Brain microvascular endothelial cell (primary cell): ENCODE results near the gene CARMIL1.

Source experiments
- DNase-seq: peaks from one replicate; pipeline ENCODE4 v3.0.0-alpha.2; 2020
- H3K27ac ChIP-seq: fragments of 250-450 bp; sonication (Bioruptor Pico); 2 replicates; pipeline ENCODE4 v1.5.1; 2020; ENCODE audit warnings: mild to moderate bottlenecking, moderate library complexity
- H3K27me3 ChIP-seq: fragments of 250-450 bp; sonication (Bioruptor Pico); replicated peaks from 2 replicates; pipeline ENCODE4 v1.5.1; 2020; ENCODE audit warnings: mild to moderate bottlenecking
- H3K36me3 ChIP-seq: fragments of 250-450 bp; sonication (Bioruptor Pico); replicated peaks from 2 replicates; pipeline ENCODE4 v1.5.1; 2020; ENCODE audit warnings: mild to moderate bottlenecking
- H3K4me3 ChIP-seq: 2 replicates; pipeline ENCODE4 v1.5.1; 2011; ENCODE audit warnings: low read depth, mild to moderate bottlenecking, control low read depth, low read length, moderate library complexity
- in situ Hi-C: cut with HindIII; loops from 2 replicates; pipeline ENCODE4 v1.10.0; 2017; ENCODE audit warnings: low sequenced_read_pairs, low pct_ligation_motif_present
- TF ChIP-seq, protein P1 (sequence below): IDR thresholded peaks from 2 replicates; pipeline ENCODE4 v1.5.1; 2011; ENCODE audit warnings: low read depth, mild to moderate bottlenecking, moderate library complexity, low read length, control low read depth, inconsistent platforms; ENCODE audit errors: missing control alignments

CARMIL1 gene

DNA sequence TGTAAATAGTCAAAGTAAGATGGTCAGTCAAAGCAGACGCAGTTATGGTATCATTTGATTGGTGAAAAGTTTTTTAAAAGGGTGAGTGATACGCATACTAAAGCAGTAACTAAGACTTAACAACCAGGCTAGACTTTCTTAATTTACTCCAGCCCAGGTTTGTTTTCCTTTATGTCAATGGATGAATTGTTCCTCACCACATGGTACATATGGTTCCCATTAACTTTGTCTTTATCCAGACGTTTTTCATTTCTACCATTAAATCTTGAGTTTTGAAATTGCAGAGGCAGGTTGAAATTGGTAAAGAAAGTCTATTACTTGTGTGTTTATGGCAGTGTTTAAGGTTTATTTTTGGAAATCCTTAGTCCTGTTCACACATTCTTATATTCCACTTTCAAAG lies 274.3 kb downstream of the CARMIL1 start:
- no peaks in the 10 kb centered on the region for H3K27me3 ChIP-seq
- TF ChIP-seq, protein P1, sequence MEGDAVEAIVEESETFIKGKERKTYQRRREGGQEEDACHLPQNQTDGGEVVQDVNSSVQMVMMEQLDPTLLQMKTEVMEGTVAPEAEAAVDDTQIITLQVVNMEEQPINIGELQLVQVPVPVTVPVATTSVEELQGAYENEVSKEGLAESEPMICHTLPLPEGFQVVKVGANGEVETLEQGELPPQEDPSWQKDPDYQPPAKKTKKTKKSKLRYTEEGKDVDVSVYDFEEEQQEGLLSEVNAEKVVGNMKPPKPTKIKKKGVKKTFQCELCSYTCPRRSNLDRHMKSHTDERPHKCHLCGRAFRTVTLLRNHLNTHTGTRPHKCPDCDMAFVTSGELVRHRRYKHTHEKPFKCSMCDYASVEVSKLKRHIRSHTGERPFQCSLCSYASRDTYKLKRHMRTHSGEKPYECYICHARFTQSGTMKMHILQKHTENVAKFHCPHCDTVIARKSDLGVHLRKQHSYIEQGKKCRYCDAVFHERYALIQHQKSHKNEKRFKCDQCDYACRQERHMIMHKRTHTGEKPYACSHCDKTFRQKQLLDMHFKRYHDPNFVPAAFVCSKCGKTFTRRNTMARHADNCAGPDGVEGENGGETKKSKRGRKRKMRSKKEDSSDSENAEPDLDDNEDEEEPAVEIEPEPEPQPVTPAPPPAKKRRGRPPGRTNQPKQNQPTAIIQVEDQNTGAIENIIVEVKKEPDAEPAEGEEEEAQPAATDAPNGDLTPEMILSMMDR = no peak
- no peak overlapping the region for H3K27ac ChIP-seq
- H3K36me3 ChIP-seq = no peaks in the 10 kb centered on the region
- no peak for DNase-seq
- H3K4me3 ChIP-seq = no peak overlapping the region
- in situ Hi-C loops = no loop called here

DNA sequence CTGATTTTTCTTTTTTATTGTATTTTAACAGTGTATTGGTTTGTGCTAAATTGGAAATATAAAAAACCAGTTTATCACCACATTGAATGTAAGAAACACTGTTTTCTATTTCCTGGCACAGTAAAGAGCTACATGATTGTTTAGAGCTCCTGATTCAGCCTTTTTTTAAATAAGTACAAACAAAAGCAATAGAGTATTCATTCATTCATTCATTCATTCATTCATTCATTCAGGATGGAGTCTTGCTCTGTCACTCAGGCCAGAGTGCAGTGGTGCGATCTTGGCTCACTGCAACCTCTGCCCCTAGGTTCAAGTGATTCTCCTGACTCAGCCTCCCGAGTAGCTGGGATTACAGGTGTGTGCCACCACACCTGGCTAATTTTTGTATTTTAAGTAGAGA lies 276.0 kb downstream of the CARMIL1 start:
- DNase-seq = no peak
- in situ Hi-C loops = no loop called here
- H3K27ac ChIP-seq = no peak overlapping the region
- no peaks in the 10 kb centered on the region for H3K36me3 ChIP-seq
- H3K4me3 ChIP-seq = no peak overlapping the region
- TF ChIP-seq, protein P1 = no peak
- no peaks in the 10 kb centered on the region for H3K27me3 ChIP-seq

DNA sequence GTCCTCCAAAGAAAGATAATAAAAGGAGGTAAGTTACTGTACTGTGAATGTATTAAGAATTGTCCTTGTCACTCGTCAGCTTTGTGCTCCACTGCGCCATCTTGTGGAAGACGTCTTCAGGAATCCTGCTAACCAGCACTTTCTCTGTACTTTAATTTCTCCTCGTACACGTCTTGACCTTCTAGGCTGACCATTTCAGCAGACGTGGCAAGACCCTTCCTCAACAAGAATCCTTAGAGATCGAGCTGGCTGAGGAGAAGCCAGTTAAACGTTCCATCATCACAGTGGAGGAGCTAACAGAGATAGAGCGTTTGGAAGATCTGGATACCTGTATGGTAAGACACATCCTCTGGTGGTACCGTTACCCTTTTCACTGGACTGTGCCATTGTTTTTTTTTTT lies 277.3 kb downstream of the CARMIL1 start:
- H3K36me3 ChIP-seq = no peaks in the 10 kb centered on the region
- DNase-seq = peak; percentile 77
- TF ChIP-seq, protein P1 = peak; percentile 91
- H3K27ac ChIP-seq = no peak overlapping the region
- in situ Hi-C loops = no loop called here
- no peak overlapping the region for H3K4me3 ChIP-seq
- H3K27me3 ChIP-seq = no peaks in the 10 kb centered on the region

DNA sequence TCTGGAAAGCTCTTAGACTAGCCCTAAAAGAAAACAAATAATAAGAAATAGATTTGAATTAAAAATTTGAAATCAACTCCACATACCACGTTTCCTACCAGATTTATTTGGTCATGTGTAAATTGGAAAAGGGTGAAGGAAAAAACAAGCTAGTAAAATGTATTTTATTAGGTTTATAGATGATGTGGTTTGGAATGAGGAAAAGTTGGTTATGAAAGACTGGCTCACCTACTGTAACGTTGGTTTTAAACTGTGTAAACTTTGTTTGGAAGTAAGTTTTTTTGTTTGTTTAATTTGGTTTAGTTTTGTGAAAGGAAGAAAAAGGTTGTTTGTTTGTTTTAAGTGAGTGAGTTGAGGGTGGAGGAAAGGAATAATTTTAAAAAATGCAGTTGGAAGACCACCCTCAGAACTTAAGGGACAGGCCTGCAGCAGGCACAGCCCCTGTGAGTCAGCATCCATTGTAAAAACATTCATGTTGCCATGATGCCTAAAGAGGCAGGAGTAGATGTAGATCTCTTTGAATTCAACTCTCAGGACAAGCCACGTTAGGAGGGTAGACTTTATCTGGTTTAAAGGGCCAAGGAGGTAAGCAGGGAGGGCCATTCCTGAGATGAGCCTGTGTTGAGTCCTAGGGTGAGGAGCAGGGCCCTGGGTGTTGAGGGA lies 279.1 kb downstream of the CARMIL1 start:
- TF ChIP-seq, protein P1 = no peak
- Histone ChIP-seq H3K36me3 (no peaks in the 10 kb centered on the region), H3K27ac (no peak overlapping the region), H3K4me3 (no peak overlapping the region), H3K27me3 (no peaks in the 10 kb centered on the region)
- no peak for DNase-seq
- in situ Hi-C loops = no loop called here

DNA sequence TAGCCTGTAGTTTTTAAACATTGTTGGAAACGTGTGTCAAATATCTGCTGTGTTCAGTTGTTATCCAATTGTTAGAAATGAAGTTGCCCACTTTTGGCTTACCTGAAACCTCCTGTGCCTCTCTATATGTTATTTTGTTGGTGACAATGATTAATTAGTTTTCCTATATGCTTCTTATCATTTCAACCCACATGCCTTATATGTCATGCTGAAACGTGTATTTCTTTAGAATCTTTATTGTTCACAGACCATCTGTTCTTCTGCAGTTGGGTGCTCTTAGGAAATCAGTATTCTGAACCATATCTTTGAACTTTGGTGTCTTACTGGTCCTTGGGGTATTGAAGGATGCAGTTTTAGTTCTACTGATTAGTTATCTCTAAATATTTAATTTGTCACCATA lies 281.7 kb downstream of the CARMIL1 start:
- in situ Hi-C loops = no loop called here
- no peaks in the 10 kb centered on the region for H3K27me3 ChIP-seq
- no peak for DNase-seq
- TF ChIP-seq, protein P1 = no peak
- no peak overlapping the region for H3K4me3 ChIP-seq
- no peaks in the 10 kb centered on the region for H3K36me3 ChIP-seq
- H3K27ac ChIP-seq = no peak overlapping the region

DNA sequence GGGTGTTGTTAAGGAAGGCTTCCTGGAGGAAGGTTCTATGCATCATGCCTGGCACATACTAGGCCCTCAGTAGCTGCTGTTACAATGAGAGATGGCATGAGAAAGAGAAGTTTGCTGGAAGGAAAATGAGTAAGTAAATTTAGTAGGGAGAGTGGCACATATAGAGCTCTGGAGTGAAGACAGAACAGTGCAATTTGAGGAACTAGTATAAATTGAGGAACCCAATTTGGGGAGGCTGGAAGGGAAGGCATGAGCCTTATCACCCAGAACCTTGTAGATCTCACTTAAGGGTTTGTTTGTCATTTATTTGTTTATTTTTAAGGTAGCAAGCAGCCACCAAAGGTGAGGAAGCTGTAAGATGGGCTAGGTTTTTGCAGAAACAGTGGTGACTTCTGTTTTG lies 285.8 kb downstream of the CARMIL1 start:
- Histone ChIP-seq H3K27ac (no peak overlapping the region), H3K4me3 (no peak overlapping the region), H3K36me3 (no peaks in the 10 kb centered on the region), H3K27me3 (no peaks in the 10 kb centered on the region)
- TF ChIP-seq, protein P1 = no peak
- DNase-seq = no peak
- in situ Hi-C loops = no loop called here
